Mesenchymal stem cell (in vitro differentiated cells and primary cell): ENCODE measurements around the gene MATK.

ENCODE experiments used
- DNase-seq: peaks from one replicate; pipeline ENCODE4 v3.0.0-alpha.2; 2013
- H2AFZ ChIP-seq: one replicate; pipeline ENCODE4 v1.6.1; 2013; ENCODE audit warnings: low read depth, mild to moderate bottlenecking, control low read depth, inconsistent platforms, low read length, moderate library complexity
- H2AK5ac ChIP-seq: 2 replicates; pipeline ENCODE4 v1.6.1; 2013; ENCODE audit warnings: low read length, moderate library complexity, mild to moderate bottlenecking, inconsistent platforms; ENCODE audit not compliant: severe bottlenecking
- H2BK120ac ChIP-seq: one replicate; pipeline ENCODE4 v1.6.1; 2013; ENCODE audit warnings: low read depth, mild to moderate bottlenecking, inconsistent platforms, low read length, moderate library complexity
- H2BK12ac ChIP-seq, 2 experiments: one replicate each; pipeline ENCODE4 v1.6.1; 2013; ENCODE audit warnings: inconsistent platforms in 2 of 2, low read length in 2 of 2, mild to moderate bottlenecking in 2 of 2, moderate library complexity in 2 of 2, control low read depth in 1 of 2
- H2BK15ac ChIP-seq: one replicate; pipeline ENCODE4 v1.6.1; 2013; ENCODE audit warnings: mild to moderate bottlenecking, low read depth, inconsistent platforms; ENCODE audit not compliant: poor library complexity, severe bottlenecking
- H2BK5ac ChIP-seq: 2 replicates; pipeline ENCODE4 v1.6.1; 2013; ENCODE audit warnings: low read depth, mild to moderate bottlenecking, low read length, control low read depth, inconsistent platforms; ENCODE audit not compliant: poor library complexity, severe bottlenecking
- H3K14ac ChIP-seq, 2 experiments: one replicate each; pipeline ENCODE4 v1.6.1; 2013; ENCODE audit warnings: inconsistent platforms in 2 of 2, low read length in 2 of 2, control low read depth in 1 of 2, mild to moderate bottlenecking in 1 of 2, moderate library complexity in 1 of 2
- H3K18ac ChIP-seq, 2 experiments: one replicate each; pipeline ENCODE4 v1.6.1; 2013; ENCODE audit warnings: inconsistent platforms in 2 of 2, low read length in 2 of 2, control low read depth in 1 of 2, low read depth in 1 of 2, mild to moderate bottlenecking in 1 of 2
- H3K23ac ChIP-seq, 2 experiments: one replicate each; pipeline ENCODE4 v1.6.1; 2013; ENCODE audit warnings: inconsistent platforms in 2 of 2, low read length in 2 of 2, mild to moderate bottlenecking in 2 of 2, moderate library complexity in 2 of 2, control low read depth in 1 of 2
- H3K27ac ChIP-seq: 2 replicates; pipeline ENCODE4 v1.5.1; 2013; ENCODE audit warnings: mild to moderate bottlenecking, moderate library complexity, low read length, control low read depth, inconsistent platforms; ENCODE audit not compliant: poor library complexity, severe bottlenecking
- H3K27me3 ChIP-seq, 2 experiments: 2 replicates each; pipeline versions ENCODE4 v1.6.1 to v1.7.0; 2013; ENCODE audit warnings: low read length in 2 of 2, mild to moderate bottlenecking in 2 of 2, moderate library complexity in 2 of 2, control low read depth in 1 of 2, inconsistent platforms in 1 of 2; ENCODE audit not compliant: control insufficient read depth in 1 of 2, insufficient read depth in 1 of 2
- H3K36me3 ChIP-seq, 2 experiments: 2 replicates each; pipeline versions ENCODE4 v1.6.1 to v1.7.0; 2013; ENCODE audit warnings: low read length in 2 of 2, control low read depth in 1 of 2, inconsistent platforms in 1 of 2, low read depth in 1 of 2, mild to moderate bottlenecking in 1 of 2; ENCODE audit not compliant: insufficient read depth in 2 of 2, control insufficient read depth in 1 of 2
- H3K4ac ChIP-seq, 2 experiments: one replicate each; pipeline ENCODE4 v1.6.1; 2013; ENCODE audit warnings: inconsistent platforms in 2 of 2, low read length in 2 of 2, mild to moderate bottlenecking in 2 of 2, moderate library complexity in 2 of 2, control low read depth in 1 of 2, low read depth in 1 of 2
- H3K4me1 ChIP-seq: 2 replicates; pipeline ENCODE4 v1.6.1; 2013; ENCODE audit warnings: low read depth, low read length, control low read depth; ENCODE audit not compliant: control insufficient read depth, insufficient read depth
- H3K4me2 ChIP-seq: 2 replicates; pipeline ENCODE4 v1.6.1; 2013; ENCODE audit warnings: low read length, mild to moderate bottlenecking, inconsistent platforms; ENCODE audit not compliant: poor library complexity, severe bottlenecking
- H3K4me3 ChIP-seq, 2 experiments: 2 replicates each; pipeline versions ENCODE4 v1.5.1 to v1.7.0; 2013; ENCODE audit warnings: low read length in 2 of 2, mild to moderate bottlenecking in 2 of 2, control low read depth in 1 of 2, low read depth in 1 of 2; ENCODE audit not compliant: insufficient read depth in 1 of 2
- H3K79me1 ChIP-seq: replicated peaks from 2 replicates; pipeline ENCODE4 v1.6.1; 2013; ENCODE audit warnings: mild to moderate bottlenecking, control low read depth, low read length, inconsistent platforms; ENCODE audit not compliant: poor library complexity, severe bottlenecking
- H3K9ac ChIP-seq: 2 replicates; pipeline ENCODE4 v1.7.0; 2013; ENCODE audit warnings: mild to moderate bottlenecking, low read length, moderate library complexity
- H3K9me3 ChIP-seq: 2 replicates; pipeline ENCODE4 v1.7.0; 2013; ENCODE audit warnings: mild to moderate bottlenecking, low read length; ENCODE audit not compliant: control insufficient read depth
- H4K8ac ChIP-seq: one replicate; pipeline ENCODE4 v1.6.1; 2013; ENCODE audit warnings: inconsistent platforms, mild to moderate bottlenecking, low read length, moderate library complexity
- H4K91ac ChIP-seq: one replicate; pipeline ENCODE4 v1.6.1; 2013; ENCODE audit warnings: mild to moderate bottlenecking, low read length, inconsistent platforms
- WGBS: methylation state at CpG from one replicate; pipeline ENCODE4 v1.1.7; 2013; ENCODE audit warnings: mixed read lengths; 5-methylcytosine and 5-hydroxymethylcytosine counted together

The MATK gene

GRCh38 chr19:3762130-3762473, 24.1 kb downstream of the MATK start:
- Histone ChIP-seq H3K79me1 (peaks cover 35% of the 10 kb centered on the region), H3K4ac (no peak overlapping the region), H2BK120ac (peak overlapping the region; percentile 27), H2BK5ac (no peak overlapping the region), H3K4me3 (peak overlapping the region in 1 of 2 experiments; percentile 86), H3K36me3 (peaks cover 31 to 48% of the 10 kb centered on the region in 2 experiments), H3K9me3 (no peaks in the 10 kb centered on the region), H3K18ac (no peak overlapping the region), H4K8ac (peak overlapping the region; percentile 87), H2BK15ac (no peak overlapping the region), H4K91ac (no peak overlapping the region), H3K23ac (no peak overlapping the region), H3K9ac (peak overlapping the region; percentile 97), H3K27me3 (no peaks in the 10 kb centered on the region), H3K27ac (no peak overlapping the region), H3K14ac (no peak overlapping the region), H2BK12ac (no peak overlapping the region), H3K4me2 (no peak overlapping the region), H2AFZ (no peak overlapping the region), H3K4me1 (peaks cover 22% of the 10 kb centered on the region), H2AK5ac (no peak overlapping the region)
- no peak for DNase-seq
- no CpG with 5 or more reads among the region's 1 CpG for whole genome bisulfite sequencing

- Histone ChIP-seq H3K9me3 (no peaks in the 10 kb centered on the region), H3K4me2 (peak within 1 kb of the TSS; percentile 97), H3K36me3 (peaks cover 29 to 44% of the 10 kb centered on the region in 2 experiments), H3K4ac (peak within 1 kb of the TSS; percentile 91 to 93), H3K18ac (peak within 1 kb of the TSS; percentile 84 to 92), H2BK15ac (peak within 1 kb of the TSS; percentile 48), H3K27me3 (no peaks in the 10 kb centered on the region), H3K4me3 (peak within 1 kb of the TSS; percentile 95 to 97), H2AFZ (peak within 1 kb of the TSS; percentile 86), H2BK12ac (peak within 1 kb of the TSS; percentile 18 to 83), H4K8ac (peak within 1 kb of the TSS; percentile 95), H3K9ac (peak within 1 kb of the TSS; percentile 97), H3K4me1 (peaks cover 22% of the 10 kb centered on the region), H2BK5ac (peak within 1 kb of the TSS; percentile 98), H3K27ac (peak within 1 kb of the TSS; percentile 100), H2BK120ac (peak within 1 kb of the TSS; percentile 82), H3K23ac (peak within 1 kb of the TSS in 1 of 2 experiments; percentile 99), H2AK5ac (peak within 1 kb of the TSS; percentile 82), H3K79me1 (peaks cover 36% of the 10 kb centered on the region), H4K91ac (peak within 1 kb of the TSS; percentile 90), H3K14ac (peak within 1 kb of the TSS in 1 of 2 experiments; percentile 82)
- DNase-seq: peak; percentile 89
- WGBS: 1% methylated on average over 39 of the region's 45 CpGs
Measured at GRCh38 chr19:3761382-3762129, 24.6 kb downstream of the MATK start, which contains the start of gene APBA3. Gene APBA3, minus strand, starts transcription at chr19:3761692. Its CDS starts 1,428 bp downstream, at chr19:3760264.

GRCh38 chr19:3760871-3761361, 25.3 kb downstream of the MATK start:
- WGBS: 42% methylated on average over 7 of the region's 7 CpGs
- H4K8ac ChIP-seq: peak overlapping the region; percentile 69
- peak overlapping the region in 1 of 2 experiments; percentile 92 for H3K18ac ChIP-seq
- H3K9ac ChIP-seq: peak overlapping the region; percentile 95
- H4K91ac ChIP-seq: no peak overlapping the region
- H3K9me3 ChIP-seq: no peaks in the 10 kb centered on the region
- H2BK12ac ChIP-seq: no peak overlapping the region
- peak overlapping the region in 1 of 2 experiments; percentile 99 for H3K23ac ChIP-seq
- H3K27ac ChIP-seq: no peak overlapping the region
- peak overlapping the region; percentile 83 for H2AFZ ChIP-seq
- H2BK5ac ChIP-seq: no peak overlapping the region
- no peak overlapping the region for H2BK120ac ChIP-seq
- H3K4me2 ChIP-seq: peak overlapping the region; percentile 97
- no peaks in the 10 kb centered on the region for H3K27me3 ChIP-seq
- peak overlapping the region; percentile 95 to 97 for H3K4me3 ChIP-seq
- H3K36me3 ChIP-seq: peaks cover 28 to 37% of the 10 kb centered on the region in 2 experiments
- H3K14ac ChIP-seq: peak overlapping the region in 1 of 2 experiments; percentile 82
- peak overlapping the region in 1 of 2 experiments; percentile 91 for H3K4ac ChIP-seq
- peak overlapping the region; percentile 48 for H2BK15ac ChIP-seq
- peaks cover 34% of the 10 kb centered on the region for H3K79me1 ChIP-seq
- H2AK5ac ChIP-seq: peak overlapping the region; percentile 82
- DNase-seq: no peak
- peaks cover 22% of the 10 kb centered on the region for H3K4me1 ChIP-seq

- Histone ChIP-seq H3K79me1 (peaks cover 38% of the 10 kb centered on the region), H3K27ac (no peak overlapping the region), H3K9me3 (no peaks in the 10 kb centered on the region), H2BK5ac (no peak overlapping the region), H3K27me3 (no peaks in the 10 kb centered on the region), H3K4me2 (no peak overlapping the region), H2AK5ac (no peak overlapping the region), H3K14ac (no peak overlapping the region), H4K91ac (no peak overlapping the region), H3K9ac (peak overlapping the region; percentile 95), H3K4ac (no peak overlapping the region), H3K36me3 (peaks cover 23 to 29% of the 10 kb centered on the region in 2 experiments), H2AFZ (no peak overlapping the region), H3K4me1 (peaks cover 22% of the 10 kb centered on the region), H3K18ac (no peak overlapping the region), H4K8ac (no peak overlapping the region), H2BK12ac (no peak overlapping the region), H2BK120ac (no peak overlapping the region), H2BK15ac (no peak overlapping the region), H3K23ac (peak overlapping the region in 1 of 2 experiments; percentile 90), H3K4me3 (no peak overlapping the region)
- no peak for DNase-seq
- 93% methylated on average over 18 of the region's 19 CpGs for WGBS
Measured at GRCh38 chr19:3759482-3760254, 26.5 kb downstream of the MATK start.
